ENCODE data around the gene RBM20. TPM values are rescaled to one million over a fixed set of nuclear protein-coding genes. Genes with fewer than 3 reads are reported as not detected.

RBM20 gene
- total RNA-seq, 1 donor from 2014 or later = 0.32 TPM

DNA sequence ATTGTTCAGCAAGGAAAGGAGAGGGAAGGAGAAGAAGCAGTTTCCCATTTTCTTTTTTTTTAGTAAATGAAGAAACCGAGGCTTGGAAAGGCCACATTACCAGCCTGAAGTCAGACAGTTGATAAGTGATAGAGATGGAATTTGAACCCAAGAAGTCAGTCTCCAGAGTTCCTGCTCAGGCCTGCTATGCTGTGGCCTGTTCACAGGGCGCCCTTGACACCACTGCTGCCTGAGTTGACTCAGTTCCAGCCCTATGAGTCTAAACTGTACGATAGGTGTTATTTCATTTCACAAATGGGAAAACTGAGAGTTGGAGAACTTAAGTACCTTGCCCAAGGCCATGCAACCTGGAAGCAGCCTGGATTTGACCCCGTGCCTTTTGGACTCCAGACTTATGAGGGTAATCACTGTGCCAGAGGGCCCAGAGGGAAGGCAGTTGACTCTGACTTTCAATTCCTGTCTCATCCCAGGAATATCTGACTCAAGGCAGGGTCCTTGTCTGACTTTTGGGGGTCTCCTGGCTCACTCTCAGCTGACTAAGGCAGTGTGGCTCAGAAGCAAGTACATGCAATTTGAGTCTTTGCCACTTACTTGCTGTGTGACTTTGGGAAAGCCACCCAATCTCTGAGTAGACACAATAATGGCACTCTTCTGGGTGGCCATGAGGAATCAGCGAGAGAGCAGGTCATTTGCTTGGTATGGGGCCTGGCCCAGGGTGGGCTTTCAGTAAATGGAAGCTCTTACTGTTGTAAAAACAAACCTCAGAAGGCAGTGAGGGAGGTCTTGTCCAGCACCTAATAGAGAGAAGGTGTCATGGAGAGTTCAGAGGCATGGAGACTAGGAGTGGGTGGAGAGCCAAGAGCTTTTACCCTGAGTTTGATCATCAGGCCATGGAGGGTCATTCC lies 17.9 kb upstream of the RBM20 start:
- Histone ChIP-seq H2AFZ (replicated peaks) (no peak overlapping the region), H3K27me3 (no peaks in the 10 kb centered on the region), H3K36me3 (no peaks in the 10 kb centered on the region), H3K9ac (no peak overlapping the region), H3K79me2 (ENCODE audit: low read depth) (no peaks in the 10 kb centered on the region), H3K4me3 (no peak overlapping the region), H3F3A (ENCODE audit: low read depth) (no peaks in the 10 kb centered on the region), H3K4me1 (peaks cover 6% of the 10 kb centered on the region), H4K20me1 (ENCODE audit: low read depth) (no peaks in the 10 kb centered on the region), H3K27ac (no peak overlapping the region), H3K9me3 (ENCODE audit: low read depth) (no peaks in the 10 kb centered on the region), H3K4me2 (no peak overlapping the region)
- Mint-ChIP-seq H3K9me3 (no peaks in the 10 kb centered on the region), H3K36me3 (no peaks in the 10 kb centered on the region), H3K27me3 (ENCODE audit: insufficient read depth, low read depth) (peaks cover 5% of the 10 kb centered on the region), H3K4me1 (peaks cover 8% of the 10 kb centered on the region), H3K4me3 (no peak overlapping the region), H3K27ac (no peak overlapping the region)
- DNase-seq (ENCODE audit: low spot score) = no peak
- TF ChIP-seq CTCF (IDR thresholded peaks at IDR 0.05) = no peak

- peaks cover 5% of the 10 kb centered on the region for H3K27me3 Mint-ChIP-seq (ENCODE audit: insufficient read depth, low read depth)
- TF ChIP-seq EZH2phosphoT487 (IDR thresholded peaks at IDR 0.05) = no peak
- TF ChIP-seq EZH2 (IDR thresholded peaks at IDR 0.05) = no peak
Observed at GRCh38 chr10:110628161-110628560, 16.0 kb upstream of the RBM20 start.

DNA sequence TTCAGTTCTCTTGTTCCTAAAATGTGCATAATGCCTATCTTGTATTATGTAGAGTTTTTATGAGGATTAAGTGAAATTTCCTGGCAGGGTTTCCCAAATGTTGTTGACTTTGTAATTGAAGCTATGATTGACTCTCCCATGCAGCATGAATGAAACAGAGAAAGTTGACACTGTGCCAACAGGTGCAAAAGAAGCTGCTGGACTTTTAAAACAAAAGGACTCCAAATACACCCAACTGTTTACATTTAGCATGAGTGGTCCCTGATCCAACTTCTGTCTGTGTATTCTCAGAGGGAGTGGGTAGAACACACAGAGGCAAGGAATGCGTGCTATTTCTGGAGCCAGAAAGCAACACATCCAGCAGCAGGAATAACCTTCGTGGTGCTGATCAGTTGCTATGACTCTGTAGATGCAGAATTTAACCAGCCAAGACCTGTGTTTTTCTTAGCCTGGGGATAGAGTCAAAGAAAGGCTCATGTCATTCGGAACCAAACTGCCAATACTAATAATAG lies 14.4 kb upstream of the RBM20 start:
- no peaks in the 10 kb centered on the region for H3K36me3 ChIP-seq
- no peak overlapping the region for H3K4me2 ChIP-seq
- DNase-seq (ENCODE audit: low spot score) = no peak
- no peak overlapping the region for H3K27ac Mint-ChIP-seq
- H4K20me1 ChIP-seq (ENCODE audit: low read depth) = no peaks in the 10 kb centered on the region
- H3K27me3 Mint-ChIP-seq (ENCODE audit: insufficient read depth, low read depth) = peaks cover 5% of the 10 kb centered on the region
- H3K79me2 ChIP-seq (ENCODE audit: low read depth) = no peaks in the 10 kb centered on the region
- no peaks in the 10 kb centered on the region for H3K9me3 Mint-ChIP-seq
- peaks cover 8% of the 10 kb centered on the region for H3K4me1 Mint-ChIP-seq
- H3K4me3 ChIP-seq = no peak overlapping the region
- H3K36me3 Mint-ChIP-seq = no peaks in the 10 kb centered on the region
- H3K4me3 Mint-ChIP-seq = no peak overlapping the region
- H2AFZ ChIP-seq (replicated peaks) = no peak overlapping the region
- no peak overlapping the region for H3K9ac ChIP-seq
- H3F3A ChIP-seq (ENCODE audit: low read depth) = no peaks in the 10 kb centered on the region
- H3K27me3 ChIP-seq = no peaks in the 10 kb centered on the region
- H3K9me3 ChIP-seq (ENCODE audit: low read depth) = no peaks in the 10 kb centered on the region
- H3K4me1 ChIP-seq = peaks cover 6% of the 10 kb centered on the region
- no peak overlapping the region for H3K27ac ChIP-seq
- no peak for TF ChIP-seq EZH2 (IDR thresholded peaks at IDR 0.05)
- no peak for TF ChIP-seq EZH2phosphoT487 (IDR thresholded peaks at IDR 0.05)
- TF ChIP-seq CTCF (IDR thresholded peaks at IDR 0.05) = no peak

More at GRCh38 chr10:110628161-110628560, 16.0 kb upstream of the RBM20 start:
- Histone ChIP-seq H3F3A (ENCODE audit: low read depth) (no peaks in the 10 kb centered on the region), H3K27me3 (no peaks in the 10 kb centered on the region), H3K4me2 (no peak overlapping the region), H3K9ac (no peak overlapping the region), H3K9me3 (ENCODE audit: low read depth) (no peaks in the 10 kb centered on the region), H3K4me1 (peaks cover 6% of the 10 kb centered on the region), H4K20me1 (ENCODE audit: low read depth) (no peaks in the 10 kb centered on the region), H3K4me3 (no peak overlapping the region), H2AFZ (replicated peaks) (no peak overlapping the region), H3K36me3 (no peaks in the 10 kb centered on the region), H3K79me2 (ENCODE audit: low read depth) (no peaks in the 10 kb centered on the region), H3K27ac (no peak overlapping the region)
- Mint-ChIP-seq H3K4me1 (peaks cover 8% of the 10 kb centered on the region), H3K4me3 (no peak overlapping the region), H3K9me3 (no peaks in the 10 kb centered on the region), H3K27ac (no peak overlapping the region), H3K36me3 (no peaks in the 10 kb centered on the region)
- no peak for DNase-seq (ENCODE audit: low spot score)

- H3K27me3 Mint-ChIP-seq (ENCODE audit: insufficient read depth, low read depth) = peaks cover 3% of the 10 kb centered on the region
- no peak overlapping the region for H3K9ac ChIP-seq
Observed at GRCh38 chr10:110631934-110632333, 12.2 kb upstream of the RBM20 start.

More at GRCh38 chr10:110631934-110632333, 12.2 kb upstream of the RBM20 start:
- H3K4me2 ChIP-seq = no peak overlapping the region
- no peaks in the 10 kb centered on the region for H3K79me2 ChIP-seq (ENCODE audit: low read depth)
- H3K4me1 Mint-ChIP-seq = peaks cover 10% of the 10 kb centered on the region
- H3K4me3 ChIP-seq = no peak overlapping the region
- no peaks in the 10 kb centered on the region for H3K36me3 ChIP-seq
- no peak overlapping the region for H3K27ac ChIP-seq
- H4K20me1 ChIP-seq (ENCODE audit: low read depth) = peaks cover 3% of the 10 kb centered on the region
- no peak overlapping the region for H2AFZ ChIP-seq (replicated peaks)
- TF ChIP-seq CTCF (IDR thresholded peaks at IDR 0.05) = no peak
- no peak for TF ChIP-seq EZH2phosphoT487 (IDR thresholded peaks at IDR 0.05)
- TF ChIP-seq EZH2 (IDR thresholded peaks at IDR 0.05) = no peak
- no peaks in the 10 kb centered on the region for H3K9me3 Mint-ChIP-seq
- H3K36me3 Mint-ChIP-seq = no peaks in the 10 kb centered on the region
- peaks cover 16% of the 10 kb centered on the region for H3F3A ChIP-seq (ENCODE audit: low read depth)
- H3K27ac Mint-ChIP-seq = no peak overlapping the region
- peaks cover 11% of the 10 kb centered on the region for H3K4me1 ChIP-seq
- no peak overlapping the region for H3K4me3 Mint-ChIP-seq
- H3K27me3 ChIP-seq = no peaks in the 10 kb centered on the region
- H3K9me3 ChIP-seq (ENCODE audit: low read depth) = no peaks in the 10 kb centered on the region
- DNase-seq (ENCODE audit: low spot score) = no peak

Measured in neural progenitor cell (in vitro differentiated cells).